HG03571 (cell line): Measurements from ENCODE around the gene RSPO3.
"Not testable (repeated sequence)": the region's sequence is repeated elsewhere in the genome, so short reads cannot be mapped to it uniquely, and the experiment has no call there.

Experiments
- ATAC-seq: cut with Tn5 transposase; IDR thresholded peaks from one replicate; pipeline ENCODE4 v1.9.1; 2021; ENCODE audit not compliant: unreplicated experiment

RSPO3 gene

DNA sequence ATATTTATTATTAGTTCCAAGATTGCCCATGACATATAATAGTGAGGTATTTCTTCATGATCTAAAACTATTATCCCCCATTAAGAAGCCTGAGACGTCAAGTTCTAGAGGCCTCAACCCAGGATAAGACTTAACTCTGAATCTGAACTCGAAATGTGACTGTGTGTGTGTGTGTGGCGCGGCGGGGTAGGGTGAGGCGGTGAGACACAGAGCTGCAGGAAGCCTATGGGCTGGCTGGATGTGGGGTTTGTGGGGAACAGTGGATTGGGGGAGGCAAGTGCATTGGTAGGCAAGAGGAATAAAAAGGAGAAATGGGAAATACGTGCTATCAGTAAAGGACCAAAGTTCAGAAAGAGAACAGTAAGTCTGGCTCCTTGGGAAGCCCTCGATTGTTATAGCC, 81.6 kb downstream of the RSPO3 start:
- ATAC-seq, result no peak

DNA sequence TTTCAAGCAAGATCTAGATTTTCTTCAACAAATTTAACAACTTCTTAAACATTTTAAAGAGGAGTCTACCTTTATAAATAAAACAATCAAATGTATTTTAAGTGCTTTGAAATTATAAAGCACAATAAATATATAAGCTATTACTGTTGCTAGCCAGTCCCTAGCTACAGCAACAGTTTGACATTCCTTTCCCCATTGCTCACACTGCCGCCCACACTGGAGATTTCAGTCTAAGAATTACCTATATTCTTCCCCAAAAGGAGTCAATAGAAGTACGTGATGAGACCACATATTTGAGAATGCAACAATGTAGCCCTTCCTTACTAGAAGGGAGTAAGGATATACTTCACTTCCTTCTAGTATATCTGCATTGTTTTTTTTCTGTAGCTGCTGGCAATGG, 82.8 kb downstream of the RSPO3 start:
- ATAC-seq, result no peak

- no peak for ATAC-seq
These were observed 84.2 kb downstream of the RSPO3 start for GRCh38 chr6:127202676-127203075.

DNA sequence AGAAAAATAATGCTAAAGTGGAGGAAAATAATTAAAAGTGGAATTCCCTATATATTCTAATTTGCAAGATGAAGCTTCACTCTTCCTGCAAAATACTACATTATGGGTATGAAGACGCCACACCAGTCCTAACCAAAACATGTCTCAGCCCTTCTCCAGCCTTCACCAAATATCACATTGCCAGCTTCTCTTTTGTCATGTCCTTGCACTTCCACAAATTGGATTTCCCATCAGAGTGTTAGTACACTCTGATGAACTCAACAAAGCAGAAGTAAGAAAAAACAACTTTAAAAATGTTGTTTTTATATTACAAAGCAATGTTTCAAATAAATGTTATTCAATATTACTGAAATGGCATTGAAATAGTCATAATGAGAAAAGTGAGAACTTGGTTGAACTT, 85.8 kb downstream of the RSPO3 start:
- no peak for ATAC-seq

DNA sequence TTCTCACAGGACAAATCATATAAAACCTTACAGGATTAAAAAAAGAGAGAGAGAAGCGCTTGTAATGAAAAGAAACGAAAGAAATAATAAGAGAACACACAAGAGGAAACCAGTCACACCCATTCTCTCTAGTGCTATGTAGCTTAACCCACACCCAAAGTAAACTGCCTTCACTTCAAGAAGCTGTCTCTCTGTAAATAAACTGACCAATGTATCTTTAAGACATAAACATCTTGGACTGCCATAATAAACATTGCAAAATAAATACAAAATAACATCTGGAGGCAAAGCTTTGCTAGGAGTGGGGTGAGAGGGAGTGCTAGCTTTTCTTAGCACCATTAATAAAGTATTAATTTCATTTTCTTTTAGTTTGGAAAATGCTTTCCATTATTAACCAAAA, 86.6 kb downstream of the RSPO3 start:
- no peak for ATAC-seq

DNA sequence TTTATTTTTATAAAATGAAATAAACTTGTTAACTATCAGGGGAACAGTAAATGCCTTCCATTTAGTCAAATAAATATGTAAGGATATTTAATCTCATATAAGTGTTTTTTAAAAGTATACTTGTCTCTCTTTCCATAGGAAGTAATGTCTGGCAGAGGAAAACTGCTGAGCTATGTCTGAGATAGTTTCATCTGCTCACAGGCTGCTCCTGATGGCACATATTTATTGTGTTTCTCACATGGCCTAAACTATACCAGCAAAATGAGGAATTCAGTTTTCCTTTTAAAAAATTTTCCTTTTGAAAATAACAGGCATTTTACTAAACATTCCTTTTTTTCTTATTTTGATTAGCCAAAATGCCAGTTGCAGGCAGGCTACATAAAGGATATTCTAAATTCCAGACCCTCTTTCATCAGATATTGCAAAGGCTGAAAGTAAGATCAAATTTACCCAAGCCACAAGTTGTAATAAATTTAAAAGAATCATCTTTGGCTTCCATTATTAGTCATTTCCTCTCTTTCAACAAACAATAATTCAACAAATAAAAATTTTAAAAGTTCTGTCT, 88.1 kb downstream of the RSPO3 start:
- no peak for ATAC-seq

DNA sequence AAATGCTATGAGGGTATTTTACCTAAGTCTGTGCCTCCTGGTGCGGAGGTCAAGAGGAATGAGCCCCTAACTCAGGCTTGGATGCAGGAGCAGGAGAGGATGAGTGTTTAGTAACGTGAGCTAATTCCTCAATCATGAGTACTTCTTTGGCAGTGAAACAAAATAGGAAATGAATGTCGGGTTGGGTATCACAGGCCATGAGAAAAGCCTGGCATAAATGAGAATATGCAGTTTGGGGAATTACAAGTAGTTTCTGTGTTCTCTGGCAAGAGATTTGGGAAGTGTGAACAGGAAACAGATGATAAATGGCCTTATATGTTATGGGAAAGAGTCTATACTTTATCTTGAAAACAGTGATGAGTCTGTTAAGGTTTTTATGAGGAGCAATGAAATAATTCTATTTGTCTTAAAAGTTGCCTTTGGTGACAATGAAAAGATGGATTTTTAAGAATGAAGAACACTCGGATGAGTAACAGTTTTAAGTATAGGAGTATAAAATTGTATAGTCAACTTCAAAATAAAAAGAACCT, 89.2 kb downstream of the RSPO3 start:
- no peak for ATAC-seq

DNA sequence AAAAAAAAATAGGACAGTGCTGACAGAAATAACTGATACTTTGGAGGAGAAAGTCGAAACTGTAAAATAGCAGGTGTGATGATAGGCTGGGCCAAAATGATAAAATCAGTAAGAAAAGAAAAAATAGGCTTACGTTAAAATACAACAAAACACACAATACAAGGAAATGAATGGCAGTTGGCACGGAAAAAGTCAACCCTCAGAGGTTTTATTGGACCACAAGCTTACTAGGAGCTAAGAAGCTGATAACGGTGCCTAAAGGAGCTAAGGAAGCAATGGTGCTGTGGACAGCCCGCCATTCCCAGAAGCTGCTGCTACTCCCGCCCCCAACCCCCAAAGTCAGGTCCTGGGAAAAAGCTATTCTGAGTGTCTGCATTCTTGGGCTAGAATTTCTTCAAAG, 92.3 kb downstream of the RSPO3 start:
- ATAC-seq, result no peak

- ATAC-seq, result no peak
These were observed 93.9 kb downstream of the RSPO3 start for GRCh38 chr6:127212376-127212775.

DNA sequence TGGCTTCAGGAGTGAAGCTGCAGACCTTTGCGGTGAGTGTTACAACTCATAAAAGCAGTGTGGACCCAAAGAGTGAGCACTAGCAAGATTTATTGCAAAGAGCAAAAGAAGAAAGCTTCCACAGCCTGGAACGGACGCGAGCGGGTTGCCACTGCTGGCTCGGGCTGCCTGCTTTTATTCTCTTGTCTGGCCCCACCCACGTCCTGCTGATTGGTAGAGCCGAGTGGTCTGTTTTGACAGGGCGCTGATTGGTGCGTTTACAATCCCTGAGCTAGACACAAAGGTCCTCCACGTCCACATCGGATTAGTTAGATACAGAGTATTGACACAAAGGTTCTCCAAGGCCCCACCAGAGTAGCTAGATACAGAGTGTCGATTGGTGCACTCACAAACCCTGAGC, 95.6 kb downstream of the RSPO3 start:
- ATAC-seq, result not testable (repeated sequence)

DNA sequence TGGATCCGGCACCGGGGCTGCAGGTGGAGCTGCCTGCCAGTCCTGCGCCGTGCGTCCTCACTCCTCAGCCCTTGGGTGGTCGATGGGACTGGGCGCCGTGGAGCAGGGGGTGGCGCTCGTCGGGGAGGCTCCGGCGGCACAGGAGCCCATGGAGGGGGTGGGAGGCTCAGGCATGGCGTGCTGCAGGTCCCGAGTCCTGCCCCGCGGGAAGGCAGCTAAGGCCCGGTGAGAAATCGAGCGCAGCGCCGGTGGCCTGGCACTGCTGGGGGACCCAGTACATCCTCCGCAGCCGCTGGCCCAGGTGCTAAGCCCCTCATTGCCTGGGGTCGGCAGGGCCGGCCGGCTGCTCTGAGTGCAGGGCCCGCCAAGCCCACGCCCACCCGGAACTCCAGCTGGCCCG, 96.1 kb downstream of the RSPO3 start:
- not testable (repeated sequence) for ATAC-seq

DNA sequence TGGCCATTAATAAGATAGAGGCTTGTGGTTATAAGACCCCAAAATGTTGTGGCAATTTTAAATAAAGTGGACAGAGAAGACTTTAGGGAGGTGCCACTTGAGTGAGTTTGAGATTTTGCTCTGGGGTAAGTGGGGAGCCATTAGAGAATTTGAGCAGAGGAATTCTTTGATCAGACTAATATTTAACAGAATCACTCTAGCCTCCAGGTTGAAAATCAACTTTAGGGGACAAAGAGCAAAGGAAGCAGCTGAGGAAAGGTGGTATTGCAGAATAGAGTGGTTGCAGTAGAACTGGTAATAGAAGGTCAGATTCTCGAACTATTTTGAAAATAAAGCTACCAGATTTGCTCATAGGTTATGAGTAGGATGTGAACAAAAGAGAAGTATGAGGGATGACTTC, 97.5 kb downstream of the RSPO3 start:
- ATAC-seq, result no peak

DNA sequence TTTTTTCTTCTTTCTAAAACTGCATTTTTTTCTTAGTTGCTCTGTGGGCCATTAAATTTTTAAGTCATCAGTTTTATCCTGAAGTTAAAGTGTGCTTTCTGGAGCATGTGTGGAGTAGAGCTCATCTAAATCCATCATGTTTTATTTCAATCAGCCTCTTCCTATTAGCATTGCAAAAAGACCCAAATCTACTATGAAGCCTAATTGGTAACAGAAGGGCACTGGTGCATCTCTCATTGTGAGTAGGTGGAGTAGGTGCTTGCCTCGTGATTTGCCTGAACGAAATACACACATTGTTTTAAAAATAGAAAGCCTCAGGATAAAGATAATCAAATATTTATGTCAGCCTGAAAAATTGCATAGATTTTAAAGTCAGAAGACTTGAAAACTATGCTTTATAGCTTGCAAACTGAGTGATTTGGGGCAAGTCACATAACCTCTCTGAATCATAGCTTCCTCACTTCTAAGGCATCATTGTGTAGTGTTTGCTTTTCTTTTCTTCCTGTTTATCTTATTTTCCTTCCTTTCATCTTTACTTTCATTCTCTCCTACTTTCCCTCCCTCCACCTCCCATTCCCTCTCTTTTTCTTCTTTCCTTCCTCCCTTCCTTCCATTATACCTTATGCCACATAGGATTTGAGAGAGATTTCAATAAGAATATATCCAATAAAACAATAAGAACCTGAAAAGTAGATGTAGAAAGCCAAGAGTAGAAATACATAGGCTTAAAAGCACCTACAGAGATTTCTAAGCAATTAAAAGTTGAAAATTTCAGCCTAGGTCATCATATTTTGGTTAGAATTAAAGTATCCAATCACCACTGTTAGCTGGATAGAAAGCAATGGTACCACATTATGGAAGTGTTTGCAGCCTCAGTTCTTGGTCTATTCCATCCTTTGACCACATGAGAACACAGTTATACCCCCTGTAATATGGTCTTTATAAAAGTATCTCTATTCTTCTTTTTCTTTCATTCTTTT, 98.6 kb downstream of the RSPO3 start:
- no peak for ATAC-seq

DNA sequence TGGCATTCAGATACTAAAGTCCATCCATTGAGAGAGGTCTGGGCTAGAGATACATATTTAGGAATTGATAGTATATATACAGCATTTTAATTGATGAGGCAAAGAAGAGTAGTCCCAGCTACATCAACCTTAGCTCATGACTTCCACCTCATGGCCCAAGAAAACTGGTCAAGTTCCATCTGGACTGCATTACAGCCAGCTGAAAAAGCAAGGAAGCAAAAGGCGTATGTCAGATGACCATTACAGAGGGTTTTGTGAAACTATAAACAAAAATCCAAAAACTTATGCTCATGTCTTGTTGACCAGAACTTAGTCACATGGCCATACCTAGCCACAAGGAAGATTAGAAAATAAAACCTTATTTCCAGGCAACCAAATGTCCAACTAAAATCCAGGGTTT, 101.4 kb downstream of the RSPO3 start:
- ATAC-seq, result no peak

DNA sequence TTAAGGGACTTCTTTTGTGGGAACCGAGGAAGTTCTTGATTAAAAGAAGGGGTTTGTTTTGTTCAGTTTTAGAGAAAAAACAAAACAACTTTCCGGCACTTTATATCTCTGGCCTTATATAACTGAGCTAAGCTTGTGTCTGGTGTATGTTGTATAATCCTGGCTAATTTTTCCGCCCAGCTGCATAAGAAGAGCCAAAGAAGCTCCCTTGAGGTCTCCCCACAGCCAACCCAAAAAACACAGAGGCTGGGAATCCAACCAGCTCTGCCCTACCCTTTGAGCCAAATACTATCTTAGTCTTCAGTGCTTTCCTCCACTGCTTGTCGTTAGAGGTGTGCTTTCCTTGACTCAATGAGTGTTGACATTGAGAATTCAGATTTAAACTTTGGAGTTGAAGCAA, 102.7 kb downstream of the RSPO3 start:
- ATAC-seq, result no peak

- ATAC-seq, result no peak
These were observed 103.9 kb downstream of the RSPO3 start for GRCh38 chr6:127222418-127222817.

DNA sequence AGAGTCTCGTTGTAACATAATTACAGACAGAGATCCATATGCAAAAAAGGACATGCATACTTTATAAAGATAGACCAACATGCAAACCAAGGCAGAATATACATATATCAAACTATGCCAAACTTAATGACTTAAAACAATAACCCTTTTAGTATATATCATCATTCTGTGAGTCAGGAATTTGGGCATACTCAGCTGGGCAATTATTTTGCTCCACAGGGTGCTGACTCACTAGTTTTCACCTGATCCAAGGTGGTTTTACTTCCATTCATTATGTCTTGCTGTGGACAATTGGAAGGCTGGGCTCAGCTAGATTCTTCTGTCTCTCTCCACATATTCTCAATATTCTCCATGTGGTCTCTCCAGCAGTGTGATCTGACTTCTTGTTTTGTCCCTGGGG, 107.0 kb downstream of the RSPO3 start:
- ATAC-seq, result no peak

GRCh38 chr6:127233819-127234218, 115.3 kb downstream of the RSPO3 start:
- not testable (repeated sequence) for ATAC-seq

- no peak for ATAC-seq
These were observed 125.0 kb downstream of the RSPO3 start for GRCh38 chr6:127243501-127243900.
